SK-N-SH treated with all-trans-retinoic acid at 6 μM for 48 hours (cell line): ENCODE data around the gene MDFIC2.

ENCODE experiments used
- ATAC-seq: fragments of 200-7000 bp; cut with Tn5 transposase; 3 replicates; pipeline ENCODE4 v1.9.1; 2020; ENCODE audit warnings: mild to moderate bottlenecking, moderate library complexity
- BACH2 ChIP-seq: fragments of 250-450 bp; sonication (Bioruptor Pico); IDR thresholded peaks from 2 replicates; pipeline ENCODE4 v1.9.0; 2021; ENCODE audit warnings: mild to moderate bottlenecking, borderline replicate concordance
- CSDC2 ChIP-seq: fragments of 250-450 bp; sonication (Bioruptor Pico); IDR thresholded peaks from 2 replicates; pipeline ENCODE4 v1.5.0; 2020; ENCODE audit warnings: mild to moderate bottlenecking, moderate library complexity
- CSRNP3 ChIP-seq: fragments of 250-450 bp; sonication (Bioruptor Pico); IDR thresholded peaks from 2 replicates; pipeline ENCODE4 v1.5.1; 2021; ENCODE audit warnings: mild to moderate bottlenecking, moderate library complexity
- ESRRG ChIP-seq: fragments of 250-450 bp; sonication (Bioruptor Pico); IDR thresholded peaks from 2 replicates; pipeline ENCODE4 v1.6.1; 2021; ENCODE audit warnings: mild to moderate bottlenecking
- GLIS3 ChIP-seq: fragments of 250-450 bp; sonication (Bioruptor Pico); IDR thresholded peaks from 2 replicates; pipeline ENCODE4 v1.5.0; 2020; ENCODE audit warnings: mild to moderate bottlenecking, moderate library complexity
- OSR1 ChIP-seq: fragments of 250-450 bp; sonication (Bioruptor Pico); IDR thresholded peaks from 2 replicates; pipeline ENCODE4 v1.8.0; 2022; ENCODE audit warnings: moderate library complexity, mild to moderate bottlenecking, inconsistent platforms
- PATZ1 ChIP-seq: fragments of 250-450 bp; sonication (Bioruptor Pico); IDR thresholded peaks from 2 replicates; pipeline ENCODE4 v1.8.0; 2020; ENCODE audit warnings: mild to moderate bottlenecking, moderate library complexity, borderline replicate concordance
- POU6F1 ChIP-seq: fragments of 250-450 bp; sonication (Bioruptor Pico); IDR thresholded peaks from 2 replicates; pipeline ENCODE4 v1.8.0; 2021; ENCODE audit warnings: low read depth, mild to moderate bottlenecking, moderate library complexity, borderline replicate concordance
- PPARA ChIP-seq: fragments of 250-450 bp; sonication (Bioruptor Pico); IDR thresholded peaks from 2 replicates; pipeline ENCODE4 v1.5.0; 2020; ENCODE audit warnings: mild to moderate bottlenecking, borderline replicate concordance
- RARB ChIP-seq: fragments of 250-450 bp; sonication (Bioruptor Pico); IDR thresholded peaks from 2 replicates; pipeline ENCODE4 v1.8.0; 2021; ENCODE audit warnings: mild to moderate bottlenecking, moderate library complexity
- SNAI2 ChIP-seq: fragments of 250-450 bp; sonication (Bioruptor Pico); IDR thresholded peaks from 2 replicates; pipeline ENCODE4 v1.5.0; 2020; ENCODE audit warnings: mild to moderate bottlenecking, moderate library complexity
- TCF4 ChIP-seq: fragments of 250-450 bp; sonication (Bioruptor Pico); IDR thresholded peaks from 2 replicates; pipeline ENCODE4 v1.8.0; 2021; ENCODE audit warnings: mild to moderate bottlenecking, moderate library complexity, borderline replicate concordance
- TOX ChIP-seq: fragments of 250-450 bp; sonication (Bioruptor Pico); IDR thresholded peaks from 2 replicates; pipeline ENCODE4 v1.8.0; 2021; ENCODE audit warnings: mild to moderate bottlenecking, moderate library complexity, borderline replicate concordance
- TSHZ2 ChIP-seq: fragments of 250-450 bp; sonication (Bioruptor Pico); IDR thresholded peaks from 2 replicates; pipeline ENCODE4 v1.5.0; 2020; ENCODE audit warnings: mild to moderate bottlenecking, moderate library complexity
- ZC3H10 ChIP-seq: fragments of 250-450 bp; sonication (Bioruptor Pico); IDR thresholded peaks from 2 replicates; pipeline ENCODE4 v1.5.1; 2021; ENCODE audit warnings: mild to moderate bottlenecking, moderate library complexity
- ZFP3 ChIP-seq: fragments of 250-450 bp; sonication (Bioruptor Pico); IDR thresholded peaks from 2 replicates; pipeline ENCODE4 v1.5.0; 2020; ENCODE audit warnings: mild to moderate bottlenecking, moderate library complexity
- ZFP30 ChIP-seq: fragments of 450-650 bp; formaldehyde crosslinking; IDR thresholded peaks from 2 replicates; pipeline ENCODE4 v1.5.0; 2022; ENCODE audit warnings: mild to moderate bottlenecking, moderate library complexity
- ZNF565 ChIP-seq: fragments of 450-650 bp; formaldehyde crosslinking; conservative IDR thresholded peaks from 2 replicates; pipeline ENCODE4 v1.5.0; 2020; ENCODE audit warnings: low read depth, mild to moderate bottlenecking, moderate library complexity
- ZNF8 ChIP-seq: fragments of 450-650 bp; formaldehyde crosslinking; IDR thresholded peaks from 2 replicates; pipeline ENCODE4 v1.5.0; 2020; ENCODE audit warnings: mild to moderate bottlenecking, moderate library complexity

The MDFIC2 gene

DNA sequence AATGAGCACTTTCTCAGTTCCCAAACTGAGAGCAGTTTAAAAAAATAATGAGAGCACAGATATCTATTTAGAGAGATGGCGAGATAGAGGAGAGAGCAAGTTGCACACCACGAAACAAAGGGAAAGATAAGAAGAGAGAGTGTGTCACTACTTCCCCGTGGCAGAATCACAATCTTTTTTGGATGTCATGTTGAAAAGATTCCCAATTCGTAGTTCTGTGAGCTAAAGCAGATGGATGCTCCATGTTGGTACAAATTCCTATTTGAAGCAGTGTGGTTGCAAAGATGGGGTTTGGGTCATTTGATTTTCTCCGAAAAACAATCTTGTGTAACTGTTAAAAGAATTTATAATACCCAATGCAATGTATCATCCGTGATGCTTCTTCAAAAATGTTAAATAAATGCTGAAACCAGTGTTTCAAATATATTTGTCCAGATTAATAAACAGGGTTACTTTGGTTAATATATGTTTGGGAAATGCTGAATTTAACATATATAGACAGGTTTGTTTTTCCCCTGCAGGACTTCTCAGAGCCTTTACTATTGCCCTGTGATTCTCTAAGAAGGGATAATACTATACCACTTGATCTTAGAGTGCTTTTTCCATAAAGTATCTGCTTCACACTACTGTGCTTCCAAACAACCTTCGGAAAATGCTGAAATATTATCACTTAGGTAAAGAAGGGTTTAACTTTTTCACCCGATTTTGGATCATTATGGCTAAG is 128.5 kb downstream of the MDFIC2 start:
- no peak for ATAC-seq
- TF ChIP-seq ZFP30 (CRISPR knock-in tag) (no peak), GLIS3 (no peak), BACH2 (CRISPR knock-in tag) (no peak), POU6F1 (CRISPR knock-in tag) (no peak), CSDC2 (CRISPR knock-in tag) (no peak), CSRNP3 (no peak), ZNF8 (no peak), TOX (no peak), SNAI2 (CRISPR knock-in tag) (no peak), OSR1 (CRISPR knock-in tag) (no peak), ZFP3 (CRISPR knock-in tag) (no peak), ESRRG (CRISPR knock-in tag) (no peak)

- ATAC-seq, result no peak
- TF ChIP-seq RARB (CRISPR knock-in tag) (no peak), OSR1 (CRISPR knock-in tag) (no peak), ZC3H10 (CRISPR knock-in tag) (no peak), TOX (no peak), SNAI2 (CRISPR knock-in tag) (no peak), CSDC2 (CRISPR knock-in tag) (no peak), POU6F1 (CRISPR knock-in tag) (no peak), PATZ1 (CRISPR knock-in tag) (no peak), PPARA (no peak)
- TF ChIP-seq, all 23 proteins: peak for 0
These were observed 130.3 kb downstream of the MDFIC2 start for GRCh38 chr3:70182166-70182565.

GRCh38 chr3:70180664-70181063 is 131.8 kb downstream of the MDFIC2 start:
- ATAC-seq, result no peak
- TF ChIP-seq TSHZ2 (CRISPR knock-in tag) (no peak), TCF4 (CRISPR knock-in tag) (no peak), POU6F1 (CRISPR knock-in tag) (no peak), CSDC2 (CRISPR knock-in tag) (no peak), ZNF565 (CRISPR knock-in tag) (no peak), ESRRG (CRISPR knock-in tag) (no peak)
- TF ChIP-seq, all 23 proteins: peak for 0
